Right hindlimb (tissue), 1 donor: Measurements from ENCODE around the gene SCUBE2.
"Not testable (repeated sequence)": the region's sequence is repeated elsewhere in the genome, so short reads cannot be mapped to it uniquely, and the experiment has no call there.

Experiments used
- DNase-seq: peaks from one replicate; pipeline ENCODE4 v3.0.0-alpha.2; 2018

SCUBE2 gene

DNA sequence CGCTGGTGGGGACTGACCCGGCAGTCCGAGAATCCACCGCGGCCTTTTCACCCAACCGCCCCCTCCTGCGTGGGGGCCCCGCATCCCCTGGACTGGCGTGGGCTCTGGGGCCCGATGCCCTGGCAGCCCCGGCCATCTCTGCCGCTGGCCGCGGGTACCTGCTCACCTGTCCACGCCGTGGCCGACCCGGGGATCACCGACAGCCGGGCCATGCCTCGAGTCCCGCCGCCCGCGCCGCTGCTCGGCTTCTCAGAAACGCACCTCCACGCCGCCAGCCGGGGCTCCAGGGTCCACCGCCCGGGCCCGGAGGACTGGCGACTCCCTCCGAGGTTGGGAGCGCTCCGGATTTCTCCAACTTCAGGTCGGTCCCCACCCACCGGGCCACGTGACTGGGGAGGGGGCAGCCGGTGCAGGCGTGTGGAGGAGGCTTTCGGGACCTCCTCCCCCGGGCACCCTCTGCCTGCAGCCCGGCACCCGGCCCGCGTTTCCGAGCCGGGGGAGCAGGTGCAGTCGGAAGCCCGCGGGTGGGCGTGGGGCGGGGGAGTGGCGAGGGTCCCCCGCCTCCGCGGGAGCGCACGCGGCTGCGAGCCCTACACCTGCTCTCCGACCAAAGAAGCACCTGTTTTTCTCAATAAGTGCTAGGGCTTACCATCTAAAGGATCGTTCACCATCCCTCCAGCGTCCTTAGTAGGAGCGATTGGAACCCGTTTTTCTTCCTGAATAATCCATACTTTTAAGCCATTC lies 87.0 kb downstream of the SCUBE2 start:
- peak; percentile 48 for DNase-seq

DNA sequence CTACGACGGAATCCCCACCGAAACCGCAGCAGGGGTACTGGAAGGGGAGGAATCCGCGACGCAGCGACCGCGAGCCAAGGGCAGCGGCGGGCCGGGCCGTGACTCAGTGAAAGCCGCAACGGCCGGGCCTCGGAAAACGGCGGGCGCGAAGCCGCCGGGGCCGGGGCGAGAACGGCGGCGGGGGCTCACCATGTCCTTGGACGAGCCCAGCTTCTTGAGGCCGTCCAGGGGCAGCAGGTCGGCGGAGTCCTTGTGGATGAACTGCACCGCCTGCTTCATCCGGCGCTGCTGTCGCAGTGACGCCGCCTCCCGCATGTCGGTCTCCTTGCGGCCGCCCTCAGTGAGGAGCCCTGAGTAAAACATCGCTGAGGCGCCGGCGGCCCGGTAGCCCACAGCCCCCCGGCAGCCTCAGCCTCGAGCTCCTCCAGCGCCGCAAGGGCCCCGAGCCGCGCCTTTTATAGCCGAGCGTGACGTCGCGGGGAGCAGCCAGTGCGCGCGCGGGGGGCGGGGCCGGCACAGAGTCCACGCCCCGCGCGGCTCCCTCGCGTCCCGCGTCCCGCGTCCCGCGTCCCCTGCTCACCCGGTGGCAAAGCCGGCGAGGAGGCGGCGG lies 87.7 kb downstream of the SCUBE2 start, which contains the start of gene NRIP3:
TSS of gene NRIP3 (minus strand) at position 429 of the 610 bp plus-strand sequence. CDS start at position 363, 66 bp downstream.
- DNase-seq = peak; percentile 76

GRCh38 chr11:9002920-9003572 lies 88.4 kb downstream of the SCUBE2 start:
- no peak for DNase-seq

- no peak for DNase-seq
Observed at GRCh38 chr11:9001736-9002135, 89.7 kb downstream of the SCUBE2 start.

GRCh38 chr11:8998017-8998416 lies 93.4 kb downstream of the SCUBE2 start:
- DNase-seq = no peak

DNA sequence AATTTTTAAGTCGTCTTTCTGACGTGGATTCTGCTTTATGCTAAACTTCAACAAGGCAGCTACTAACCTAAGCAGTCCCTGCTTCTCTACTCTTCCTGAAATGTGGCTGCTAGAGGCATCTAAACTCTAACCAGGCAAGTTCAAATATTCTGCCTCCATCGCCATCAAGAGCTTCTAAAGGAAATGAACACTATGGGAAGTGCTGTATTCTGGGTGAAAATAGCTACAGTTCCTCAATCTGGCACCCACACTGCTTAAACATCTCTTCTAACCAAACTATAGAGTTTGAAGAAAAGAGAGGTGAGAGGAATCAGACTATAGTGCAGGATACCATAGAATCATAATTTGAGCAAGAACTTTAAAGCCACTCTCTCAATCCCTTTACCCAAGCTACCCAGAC lies 93.9 kb downstream of the SCUBE2 start:
- DNase-seq = no peak

- no peak for DNase-seq
Observed at GRCh38 chr11:8989453-8989852, 101.9 kb downstream of the SCUBE2 start.

GRCh38 chr11:8988329-8989234 lies 102.8 kb downstream of the SCUBE2 start:
- DNase-seq = no peak

DNA sequence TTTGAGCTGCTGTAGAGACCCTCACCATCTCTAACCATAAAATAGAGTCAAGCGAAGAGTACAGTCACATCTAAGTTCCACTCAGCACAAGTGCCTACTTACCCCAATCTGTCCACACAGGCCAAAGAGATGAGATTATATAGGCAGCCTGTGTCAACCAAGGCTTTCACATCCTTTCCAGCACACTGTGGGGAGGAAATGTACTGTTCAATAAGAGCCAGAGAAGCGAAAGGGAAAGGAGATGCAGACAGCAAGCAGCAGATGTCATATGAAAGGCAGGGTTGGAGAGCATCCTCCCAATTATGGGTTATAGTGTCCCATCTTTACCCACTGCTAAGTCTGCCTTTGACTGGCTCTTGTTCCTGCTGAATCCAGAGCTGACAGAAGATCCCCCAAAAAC lies 104.0 kb downstream of the SCUBE2 start:
- DNase-seq = no peak

DNA sequence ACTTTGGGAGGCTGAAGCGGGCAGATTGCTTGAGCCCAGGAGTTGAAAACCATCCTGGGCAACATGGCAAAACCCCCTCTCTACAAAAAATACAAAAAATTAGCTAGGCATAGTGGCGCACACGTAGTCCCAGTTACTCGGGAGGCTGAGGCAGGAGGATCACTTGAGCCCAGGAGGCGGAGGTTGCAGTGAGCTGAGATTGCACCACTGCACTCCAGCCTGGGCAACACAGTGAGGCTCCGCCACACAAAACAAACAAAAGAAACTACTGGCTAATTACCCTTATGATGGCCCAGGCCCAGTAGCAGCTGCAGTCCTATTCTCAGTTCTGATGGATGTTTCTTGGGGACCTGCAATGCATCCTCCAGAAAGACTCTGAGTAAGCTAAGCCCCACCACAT lies 104.6 kb downstream of the SCUBE2 start:
- not testable (repeated sequence) for DNase-seq

DNA sequence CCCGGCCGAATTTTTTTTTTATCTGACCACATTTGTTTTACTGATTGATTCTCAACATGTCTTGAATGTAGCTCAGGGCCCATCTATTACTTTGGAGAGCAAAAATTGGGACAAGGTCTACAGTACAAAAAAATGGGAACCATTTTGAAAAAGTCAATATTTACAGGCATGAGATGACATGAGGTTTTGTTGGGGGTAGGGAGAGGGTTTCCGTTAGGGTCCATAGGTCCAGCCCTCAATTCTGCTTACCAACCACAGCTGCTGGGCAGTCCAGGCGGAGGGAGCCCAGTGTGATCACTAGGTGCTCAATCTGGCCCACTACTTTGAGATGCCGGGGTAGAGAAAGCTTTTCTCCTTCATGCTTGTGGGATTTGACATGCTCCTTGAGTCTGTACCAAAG lies 105.9 kb downstream of the SCUBE2 start:
- DNase-seq = no peak

- DNase-seq = no peak
Observed at GRCh38 chr11:8983552-8983951, 107.8 kb downstream of the SCUBE2 start.

- no peak for DNase-seq
Observed at GRCh38 chr11:8980485-8980884, 110.9 kb downstream of the SCUBE2 start.

- not testable (repeated sequence) for DNase-seq
Observed at GRCh38 chr11:8979365-8979764, 112.0 kb downstream of the SCUBE2 start.

- DNase-seq = no peak
Observed at GRCh38 chr11:8973121-8973520, 118.3 kb downstream of the SCUBE2 start.

GRCh38 chr11:8971924-8972316 lies 119.5 kb downstream of the SCUBE2 start:
- DNase-seq = no peak

DNA sequence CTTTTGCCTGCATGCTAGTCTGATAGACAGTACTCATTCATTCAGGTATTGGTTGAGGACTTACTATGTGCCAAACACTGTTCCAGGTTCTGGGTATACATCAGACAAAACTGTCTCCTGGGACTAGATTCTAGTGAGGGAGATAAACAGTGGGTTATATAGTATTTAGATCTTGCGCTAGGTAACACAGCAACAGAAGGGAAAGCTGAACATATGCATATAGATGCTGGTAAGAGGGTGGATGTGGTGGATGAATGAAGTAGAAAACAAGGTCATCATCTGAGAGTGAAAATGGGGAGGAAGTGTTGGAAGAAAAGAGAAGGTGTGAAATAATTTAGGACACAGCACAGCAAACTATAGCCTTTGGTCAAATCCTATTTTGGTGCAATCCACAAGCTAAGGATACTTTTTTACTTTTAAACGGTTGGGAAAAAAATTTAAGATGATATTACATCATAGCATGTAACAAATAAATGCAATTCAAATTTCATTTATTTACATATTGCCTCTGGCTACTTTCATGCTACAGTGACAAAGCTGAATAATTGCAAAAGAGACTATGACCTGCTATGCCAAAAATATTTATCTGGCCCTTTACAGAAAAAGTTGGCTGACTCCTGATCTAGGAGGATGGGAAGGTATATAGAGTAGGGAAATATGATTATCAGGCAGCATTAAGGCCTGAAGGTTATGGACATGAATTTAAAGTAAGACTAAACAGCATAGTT lies 120.0 kb downstream of the SCUBE2 start:
- DNase-seq = no peak
